HG02642 (cell line): ENCODE data around the gene CTXND2.
"Not testable (repeated sequence)": the region's sequence is repeated elsewhere in the genome, so short reads cannot be mapped to it uniquely, and the experiment has no call there.

ENCODE experiments used
- ATAC-seq: cut with Tn5 transposase; IDR thresholded peaks from one replicate; pipeline ENCODE4 v1.9.1; 2021; ENCODE audit warnings: mild to moderate bottlenecking; ENCODE audit not compliant: unreplicated experiment, poor library complexity

CTXND2 gene

DNA sequence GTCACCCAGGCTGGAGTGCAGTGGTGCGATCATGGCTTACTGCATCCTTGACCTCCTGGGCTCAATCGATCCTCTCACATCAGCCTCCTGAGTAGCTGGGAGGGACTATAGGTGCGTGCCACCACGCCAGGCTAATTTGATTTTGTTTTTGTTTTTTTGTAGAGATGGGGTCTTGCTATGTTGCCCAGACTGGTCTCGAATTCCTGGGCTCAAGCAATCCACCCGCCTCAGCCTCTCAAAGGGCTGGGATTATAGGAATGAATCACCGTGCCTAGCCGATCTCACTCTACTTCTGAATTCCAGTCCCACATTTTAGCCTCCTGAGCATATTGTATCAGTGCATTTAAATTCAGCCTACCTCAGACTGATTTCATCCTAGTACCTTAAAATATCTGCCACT is 1.8 kb downstream of the CTXND2 start:
- ATAC-seq = no peak

GRCh38 chr1:150890033-150890416 is 3.1 kb downstream of the CTXND2 start:
- no peak for ATAC-seq

DNA sequence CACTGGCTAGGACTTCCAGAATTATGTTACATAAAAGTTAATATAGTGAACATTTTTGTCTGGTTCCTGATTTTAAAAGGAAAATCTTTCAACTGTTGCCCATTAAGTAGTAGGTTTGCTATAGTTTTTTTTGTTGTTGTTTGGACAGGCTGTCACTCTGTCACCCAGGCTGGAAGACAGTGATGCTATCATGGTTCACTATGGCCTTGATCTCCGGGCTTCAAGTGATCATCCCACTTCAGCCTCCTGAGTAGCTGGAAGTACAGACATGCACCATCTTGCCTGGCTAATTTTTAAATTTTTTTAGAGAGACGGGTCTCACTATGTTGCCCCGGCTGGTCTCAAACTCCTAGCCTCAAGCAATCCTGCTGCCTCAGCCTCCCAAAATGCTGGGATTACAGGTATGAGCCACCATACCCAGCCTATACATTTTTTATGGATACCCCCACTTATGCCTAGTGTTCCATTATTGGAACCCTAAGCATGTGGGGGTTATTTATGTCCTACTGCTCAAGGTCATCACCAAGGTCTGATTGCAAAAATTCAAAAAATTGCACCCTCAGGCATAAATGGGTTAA is 6.5 kb downstream of the CTXND2 start:
- no peak for ATAC-seq

GRCh38 chr1:150895618-150896017 is 8.7 kb downstream of the CTXND2 start:
- ATAC-seq = no peak

DNA sequence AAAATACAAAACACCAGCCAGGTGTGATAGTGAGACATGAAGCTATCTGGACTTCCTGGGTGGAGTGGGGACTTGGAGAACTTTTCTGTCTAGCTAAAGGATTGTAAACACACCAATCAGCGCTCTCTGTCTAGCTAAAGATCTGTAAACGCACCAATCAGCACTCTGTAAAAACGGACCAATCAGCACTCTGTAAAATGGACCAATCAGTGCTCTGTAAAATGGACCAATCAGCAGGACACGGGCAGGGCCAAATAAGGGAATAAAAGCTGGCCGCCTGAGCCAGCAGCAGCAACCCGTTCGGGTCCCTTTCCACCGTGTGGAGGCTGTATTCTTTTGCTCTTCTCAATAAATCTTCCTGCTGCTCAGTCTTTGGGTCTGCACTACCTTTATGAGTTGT is 12.9 kb downstream of the CTXND2 start:
- not testable (repeated sequence) for ATAC-seq

GRCh38 chr1:150902346-150902745 is 15.4 kb downstream of the CTXND2 start:
- ATAC-seq = no peak

GRCh38 chr1:150902751-150903150 is 15.8 kb downstream of the CTXND2 start:
- no peak for ATAC-seq

DNA sequence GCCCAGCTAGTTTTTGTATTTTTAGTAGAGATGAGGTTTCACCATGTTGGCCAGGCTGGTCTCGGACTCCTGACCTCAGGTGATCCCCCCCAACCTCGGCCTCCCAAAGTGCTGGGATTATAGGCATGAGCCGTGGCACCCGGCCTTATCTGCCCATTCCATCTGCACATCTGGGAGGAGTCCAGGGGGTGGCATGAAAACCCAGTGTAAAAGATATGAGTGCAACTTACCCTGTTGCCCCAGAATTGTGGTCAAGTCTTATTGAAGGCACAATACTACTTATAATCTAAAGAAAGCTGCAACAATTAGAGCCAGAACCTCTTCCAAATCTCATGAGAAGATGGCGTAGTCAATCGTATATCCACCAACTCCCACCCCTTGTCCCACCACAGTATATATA is 18.4 kb downstream of the CTXND2 start:
- ATAC-seq = no peak

- no peak for ATAC-seq
These were observed 19.4 kb downstream of the CTXND2 start for GRCh38 chr1:150906329-150906728.

DNA sequence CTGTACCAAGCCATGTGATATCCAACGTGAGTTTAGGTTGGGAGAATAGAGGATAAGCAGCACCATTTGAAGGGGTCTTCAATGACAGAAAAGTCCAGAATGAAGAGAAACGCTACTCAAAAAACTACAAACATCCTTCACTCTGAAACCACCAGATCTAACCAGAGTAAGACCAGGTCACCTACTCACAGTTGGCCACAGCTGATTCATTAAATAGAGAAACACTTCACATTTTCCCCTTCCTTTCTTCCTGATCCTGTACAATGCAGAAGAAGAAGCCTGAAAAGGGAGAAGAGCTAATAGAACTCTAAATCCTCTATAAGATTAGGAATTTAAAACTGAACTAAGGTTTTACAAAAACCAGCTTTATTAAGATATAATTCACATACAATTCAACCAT is 19.9 kb downstream of the CTXND2 start:
- ATAC-seq = no peak

- ATAC-seq = no peak
These were observed 22.7 kb downstream of the CTXND2 start for GRCh38 chr1:150909585-150910180.

- no peak for ATAC-seq
These were observed 25.7 kb downstream of the CTXND2 start for GRCh38 chr1:150912623-150913022.

- ATAC-seq = no peak
These were observed 30.5 kb downstream of the CTXND2 start for GRCh38 chr1:150917387-150917786.

DNA sequence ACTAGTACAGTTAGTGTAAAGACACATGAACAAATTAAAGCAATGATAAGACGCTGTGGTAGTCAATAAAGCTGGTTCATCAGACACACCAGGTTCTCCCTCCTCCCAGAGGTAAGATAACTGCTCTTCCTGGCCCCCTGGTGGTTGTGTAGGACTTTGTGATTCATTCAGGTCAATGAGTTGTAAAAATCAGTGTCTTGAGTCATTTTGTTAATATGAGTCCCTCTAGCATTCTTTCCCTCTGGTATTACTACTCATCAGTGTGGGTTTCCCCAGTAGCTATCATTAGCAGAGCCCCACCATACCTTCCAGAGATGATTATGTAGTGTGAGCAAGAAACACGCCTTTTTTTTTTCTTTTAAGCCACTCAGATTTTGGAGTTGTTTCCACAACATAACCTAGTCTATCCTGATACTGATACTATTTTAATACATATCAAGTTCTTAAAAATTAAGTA is 35.6 kb downstream of the CTXND2 start:
- peak; percentile 30 for ATAC-seq

GRCh38 chr1:150925080-150925479 is 38.1 kb downstream of the CTXND2 start:
- no peak for ATAC-seq

GRCh38 chr1:150926097-150926741 is 39.3 kb downstream of the CTXND2 start, which contains the start of gene SETDB1:
TSS of gene SETDB1 (plus strand) at chr1:150926363. CDS start at chr1:150927715, 1,352 bp downstream.
- peak; percentile 89 for ATAC-seq

DNA sequence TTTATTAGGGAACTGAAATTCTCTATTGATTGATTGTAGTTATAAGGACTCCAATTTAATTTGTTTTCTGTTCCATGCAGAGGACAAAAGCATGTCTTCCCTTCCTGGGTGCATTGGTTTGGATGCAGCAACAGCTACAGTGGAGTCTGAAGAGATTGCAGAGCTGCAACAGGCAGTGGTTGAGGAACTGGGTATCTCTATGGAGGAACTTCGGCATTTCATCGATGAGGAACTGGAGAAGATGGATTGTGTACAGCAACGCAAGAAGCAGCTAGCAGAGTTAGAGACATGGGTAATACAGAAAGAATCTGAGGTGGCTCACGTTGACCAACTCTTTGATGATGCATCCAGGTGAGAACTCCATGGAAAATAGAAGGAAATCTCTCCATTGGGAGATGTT is 40.7 kb downstream of the CTXND2 start:
- no peak for ATAC-seq

DNA sequence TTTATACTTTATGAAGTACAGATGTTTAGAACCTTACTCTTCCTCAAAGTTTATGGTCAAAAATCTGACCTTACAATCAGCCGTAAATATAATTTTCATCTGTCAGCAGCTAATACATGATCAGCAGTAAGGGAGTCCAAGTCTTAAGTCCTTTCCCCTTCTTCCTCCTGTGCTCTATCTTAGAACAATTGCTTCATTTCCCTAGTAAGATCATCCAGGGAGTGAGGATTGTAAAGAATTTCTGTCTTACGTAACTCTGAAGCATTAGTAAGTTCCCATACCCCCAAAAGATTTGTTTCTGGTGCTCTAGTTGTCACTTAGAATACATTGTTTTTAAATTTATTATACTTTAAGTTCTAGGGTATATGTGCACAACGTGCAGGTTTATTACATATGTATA is 41.4 kb downstream of the CTXND2 start:
- ATAC-seq = no peak

- not testable (repeated sequence) for ATAC-seq
These were observed 41.8 kb downstream of the CTXND2 start for GRCh38 chr1:150928775-150929174.

DNA sequence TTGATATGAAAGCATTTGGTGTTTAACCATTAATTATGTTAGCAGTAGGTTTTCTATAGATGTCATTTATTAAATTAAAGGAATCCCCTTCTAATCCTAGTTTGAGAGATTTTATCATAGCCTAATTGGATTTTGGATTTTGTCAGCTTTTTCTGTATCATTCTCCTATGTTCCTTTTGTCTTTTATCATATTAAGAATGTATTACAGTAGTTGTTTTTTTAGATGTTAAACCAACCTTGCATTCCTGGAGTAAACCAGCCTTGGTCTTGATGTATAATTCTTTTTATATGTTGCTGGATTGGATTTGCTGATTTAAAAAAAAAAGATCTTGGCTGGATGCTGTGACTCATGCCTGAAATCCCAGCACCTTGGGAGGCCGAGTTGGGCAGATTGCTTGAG is 44.8 kb downstream of the CTXND2 start:
- no peak for ATAC-seq

DNA sequence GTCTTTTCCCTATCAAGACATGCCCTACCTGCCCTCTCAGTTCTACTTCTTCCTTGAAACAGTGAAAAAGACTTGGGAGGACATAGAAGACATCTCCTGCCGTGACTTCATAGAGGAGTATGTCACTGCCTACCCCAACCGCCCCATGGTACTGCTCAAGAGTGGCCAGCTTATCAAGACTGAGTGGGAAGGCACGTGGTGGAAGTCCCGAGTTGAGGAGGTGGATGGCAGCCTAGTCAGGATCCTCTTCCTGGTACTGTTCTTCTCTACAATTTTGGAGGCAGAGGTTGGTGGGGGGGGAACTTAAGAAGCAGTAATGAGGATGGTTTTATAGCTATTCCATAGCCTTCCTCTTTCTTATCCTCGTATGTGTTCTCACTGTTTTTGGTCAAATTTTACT is 57.9 kb downstream of the CTXND2 start:
- ATAC-seq = no peak

GRCh38 chr1:150954708-150955107 is 67.8 kb downstream of the CTXND2 start:
- ATAC-seq = no peak
